ENCODE data around the gene APRT.

APRT gene

GRCh38 chr16:88768071-88768783, 43.5 kb downstream of the APRT start:
- Mint-ChIP-seq H3K4me1 (peaks cover 26% of the 10 kb centered on the region), H3K27ac (no peak overlapping the region), H3K4me3 (no peak overlapping the region), H3K27me3 (ENCODE audit: low read depth) (peaks cover 24% of the 10 kb centered on the region), H3K9me3 (no peaks in the 10 kb centered on the region), H3K36me3 (ENCODE audit: low read depth) (no peaks in the 10 kb centered on the region)
- TF ChIP-seq, protein P1, sequence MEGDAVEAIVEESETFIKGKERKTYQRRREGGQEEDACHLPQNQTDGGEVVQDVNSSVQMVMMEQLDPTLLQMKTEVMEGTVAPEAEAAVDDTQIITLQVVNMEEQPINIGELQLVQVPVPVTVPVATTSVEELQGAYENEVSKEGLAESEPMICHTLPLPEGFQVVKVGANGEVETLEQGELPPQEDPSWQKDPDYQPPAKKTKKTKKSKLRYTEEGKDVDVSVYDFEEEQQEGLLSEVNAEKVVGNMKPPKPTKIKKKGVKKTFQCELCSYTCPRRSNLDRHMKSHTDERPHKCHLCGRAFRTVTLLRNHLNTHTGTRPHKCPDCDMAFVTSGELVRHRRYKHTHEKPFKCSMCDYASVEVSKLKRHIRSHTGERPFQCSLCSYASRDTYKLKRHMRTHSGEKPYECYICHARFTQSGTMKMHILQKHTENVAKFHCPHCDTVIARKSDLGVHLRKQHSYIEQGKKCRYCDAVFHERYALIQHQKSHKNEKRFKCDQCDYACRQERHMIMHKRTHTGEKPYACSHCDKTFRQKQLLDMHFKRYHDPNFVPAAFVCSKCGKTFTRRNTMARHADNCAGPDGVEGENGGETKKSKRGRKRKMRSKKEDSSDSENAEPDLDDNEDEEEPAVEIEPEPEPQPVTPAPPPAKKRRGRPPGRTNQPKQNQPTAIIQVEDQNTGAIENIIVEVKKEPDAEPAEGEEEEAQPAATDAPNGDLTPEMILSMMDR (IDR thresholded peaks at IDR 0.05; ENCODE audit: unreplicated experiment in 3 of 3), result no peak

DNA sequence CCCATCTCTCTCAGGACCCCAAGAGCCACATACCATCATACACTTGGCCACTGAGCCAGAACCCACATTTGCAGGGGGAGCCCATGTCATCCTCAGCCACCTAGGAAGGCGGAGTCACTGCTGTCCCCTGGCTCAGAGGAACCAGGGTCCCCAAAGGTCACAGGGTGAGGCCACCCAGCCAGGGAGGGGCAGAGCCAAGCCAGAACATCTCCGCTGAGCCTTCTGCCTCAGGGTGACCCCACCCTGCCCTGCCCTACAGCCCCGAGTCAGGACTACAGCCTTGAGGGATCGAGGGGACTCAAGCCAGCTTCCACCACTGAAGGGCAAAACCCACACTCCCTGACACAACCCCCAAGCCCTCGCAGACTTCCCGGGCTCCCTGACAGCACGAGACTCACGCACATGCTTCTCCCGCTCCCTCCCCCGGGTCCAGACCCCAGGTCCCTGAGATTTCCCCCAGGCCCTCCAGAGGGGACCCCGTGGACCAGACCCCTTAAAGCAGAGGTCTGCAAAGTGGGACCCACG, 44.1 kb downstream of the APRT start:
- H3K9me3 Mint-ChIP-seq, result no peaks in the 10 kb centered on the region
- H3K4me3 Mint-ChIP-seq, result no peak overlapping the region
- no peak overlapping the region for H3K27ac Mint-ChIP-seq
- peaks cover 24% of the 10 kb centered on the region for H3K4me1 Mint-ChIP-seq
- no peaks in the 10 kb centered on the region for H3K36me3 Mint-ChIP-seq (ENCODE audit: low read depth)
- peaks cover 21% of the 10 kb centered on the region for H3K27me3 Mint-ChIP-seq (ENCODE audit: low read depth)
- TF ChIP-seq, protein P1 (IDR thresholded peaks at IDR 0.05; ENCODE audit: unreplicated experiment in 3 of 3), result no peak

- TF ChIP-seq, protein P1 (IDR thresholded peaks at IDR 0.05; ENCODE audit: unreplicated experiment in 3 of 3), result no peak
- Mint-ChIP-seq H3K27ac (no peak overlapping the region), H3K27me3 (ENCODE audit: low read depth) (peaks cover 18% of the 10 kb centered on the region), H3K36me3 (ENCODE audit: low read depth) (no peaks in the 10 kb centered on the region), H3K4me1 (peaks cover 23% of the 10 kb centered on the region), H3K9me3 (no peaks in the 10 kb centered on the region), H3K4me3 (no peak overlapping the region)
Measured at GRCh38 chr16:88766975-88767374, 44.8 kb downstream of the APRT start.

GRCh38 chr16:88764913-88765349, 46.8 kb downstream of the APRT start:
- Mint-ChIP-seq H3K27me3 (ENCODE audit: low read depth) (peaks cover 12% of the 10 kb centered on the region), H3K4me3 (no peak overlapping the region), H3K4me1 (peaks cover 15% of the 10 kb centered on the region), H3K27ac (peak overlapping the region in 2 of 3 experiments; percentile 33 to 48), H3K9me3 (no peaks in the 10 kb centered on the region), H3K36me3 (ENCODE audit: low read depth) (no peaks in the 10 kb centered on the region)
- TF ChIP-seq, protein P1 (IDR thresholded peaks at IDR 0.05; ENCODE audit: unreplicated experiment in 3 of 3), result no peak

GRCh38 chr16:88764080-88764479, 47.6 kb downstream of the APRT start:
- no peaks in the 10 kb centered on the region for H3K36me3 Mint-ChIP-seq (ENCODE audit: low read depth)
- peak overlapping the region in 2 of 3 experiments; percentile 57 to 63 for H3K27ac Mint-ChIP-seq
- H3K9me3 Mint-ChIP-seq, result no peaks in the 10 kb centered on the region
- peaks cover 16% of the 10 kb centered on the region for H3K4me1 Mint-ChIP-seq
- H3K4me3 Mint-ChIP-seq, result no peak overlapping the region
- TF ChIP-seq, protein P1 (IDR thresholded peaks at IDR 0.05; ENCODE audit: unreplicated experiment in 3 of 3), result no peak
- H3K27me3 Mint-ChIP-seq (ENCODE audit: low read depth), result peaks cover 12% of the 10 kb centered on the region
